ENCODE measurements around the gene MEGF9.

DNA sequence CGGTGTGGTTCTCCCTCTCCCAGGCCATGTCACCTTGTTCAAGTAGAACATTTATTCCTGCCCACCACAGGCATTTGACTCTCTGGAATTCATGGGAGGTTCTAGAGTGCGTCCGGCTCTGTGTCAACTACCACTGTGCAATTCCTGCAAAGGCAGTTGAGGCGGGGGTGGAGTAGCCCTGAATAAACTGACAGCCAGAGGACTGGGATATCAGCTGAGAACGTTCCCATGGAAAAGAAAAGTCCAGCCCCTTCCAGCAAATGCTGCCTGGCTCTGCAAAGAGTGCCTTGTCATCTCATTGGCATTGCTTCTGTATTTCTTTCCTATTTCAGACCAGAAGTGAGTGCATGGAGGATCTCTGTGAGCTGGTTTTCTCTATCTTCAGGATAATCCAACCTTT, 18.9 kb upstream of the MEGF9 start:
- TF ChIP-seq, protein P1, sequence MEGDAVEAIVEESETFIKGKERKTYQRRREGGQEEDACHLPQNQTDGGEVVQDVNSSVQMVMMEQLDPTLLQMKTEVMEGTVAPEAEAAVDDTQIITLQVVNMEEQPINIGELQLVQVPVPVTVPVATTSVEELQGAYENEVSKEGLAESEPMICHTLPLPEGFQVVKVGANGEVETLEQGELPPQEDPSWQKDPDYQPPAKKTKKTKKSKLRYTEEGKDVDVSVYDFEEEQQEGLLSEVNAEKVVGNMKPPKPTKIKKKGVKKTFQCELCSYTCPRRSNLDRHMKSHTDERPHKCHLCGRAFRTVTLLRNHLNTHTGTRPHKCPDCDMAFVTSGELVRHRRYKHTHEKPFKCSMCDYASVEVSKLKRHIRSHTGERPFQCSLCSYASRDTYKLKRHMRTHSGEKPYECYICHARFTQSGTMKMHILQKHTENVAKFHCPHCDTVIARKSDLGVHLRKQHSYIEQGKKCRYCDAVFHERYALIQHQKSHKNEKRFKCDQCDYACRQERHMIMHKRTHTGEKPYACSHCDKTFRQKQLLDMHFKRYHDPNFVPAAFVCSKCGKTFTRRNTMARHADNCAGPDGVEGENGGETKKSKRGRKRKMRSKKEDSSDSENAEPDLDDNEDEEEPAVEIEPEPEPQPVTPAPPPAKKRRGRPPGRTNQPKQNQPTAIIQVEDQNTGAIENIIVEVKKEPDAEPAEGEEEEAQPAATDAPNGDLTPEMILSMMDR (conservative IDR thresholded peaks at IDR 0.05): no peak
- no peak for TF ChIP-seq EZH2 (IDR thresholded peaks at IDR 0.05; ENCODE audit: low read depth)

Data from PC-9 (cell line).